ENCODE results near the gene IDUA. TPM values are rescaled to one million over a fixed set of nuclear protein-coding genes. Genes with fewer than 3 reads are reported as not detected.

IDUA gene
- total and polyA plus RNA-seq, 2 donors (not counting 1 experiment from before 2014, with no cell fraction given), result 57.0 to 67.4 TPM

DNA sequence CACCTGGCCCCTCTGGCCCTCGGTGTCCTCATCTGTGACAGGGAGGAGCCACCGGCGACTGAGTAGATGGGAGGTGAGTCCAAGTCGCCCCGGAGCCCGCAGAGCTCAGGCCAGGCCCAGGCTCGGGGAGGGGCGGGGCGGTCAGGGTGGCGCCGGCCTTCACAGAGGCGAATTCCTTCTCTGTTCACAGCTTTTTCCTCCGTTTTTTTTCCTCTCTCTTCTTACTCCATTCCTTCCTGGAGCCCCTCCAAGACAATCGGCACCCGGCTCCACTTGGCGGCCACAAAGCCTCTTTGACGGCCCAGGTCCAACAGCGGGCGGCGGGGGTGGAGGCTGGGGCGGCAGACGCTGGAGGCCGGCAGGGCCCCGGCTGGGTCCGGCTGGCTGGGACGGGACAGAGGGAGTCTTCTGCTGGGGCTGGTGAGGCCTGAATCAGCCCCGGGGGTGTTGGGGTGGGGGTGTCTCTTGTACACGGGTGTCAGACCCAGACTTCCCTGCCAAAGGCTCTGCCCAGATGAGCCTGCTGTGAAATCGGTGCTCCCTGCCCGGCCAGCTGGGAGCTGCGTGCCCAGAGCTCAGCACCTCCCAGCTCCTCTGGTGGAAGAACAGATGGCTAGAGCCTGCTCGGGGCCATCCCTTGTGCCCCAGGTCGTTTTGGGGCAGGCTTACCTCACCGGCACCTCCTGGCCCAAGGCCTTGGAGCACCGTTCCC is 47.2 kb downstream of the IDUA start:
- Histone ChIP-seq H2AFZ (ENCODE audit: insufficient read depth, low read depth, low read length, poor library complexity, severe bottlenecking) (no peak overlapping the region), H3K9me3 (ENCODE audit: control extremely low read depth in 1 of 3, control insufficient read depth in 2 of 3, insufficient read depth in 1 of 3, low read length in 2 of 3) (peaks cover 0 to 6% (median 0%) of the 10 kb centered on the region in 3 donors), H3K4me3 (ENCODE audit: control extremely low read depth in 1 of 5, extremely low read depth in 1 of 5, insufficient read depth in 1 of 5, low read depth in 2 of 5, low read length in 4 of 5) (no peak overlapping the region), H3K79me2 (ENCODE audit: control insufficient read depth, insufficient read depth, low read length) (no peaks in the 10 kb centered on the region), H3K36me3 (replicated peaks in 1 of 2; ENCODE audit: control extremely low read depth in 1 of 2, control insufficient read depth in 1 of 2, extremely low read depth in 1 of 2, insufficient read depth in 2 of 2, low read length in 1 of 2) (no peaks in the 10 kb centered on the region), H3K27ac (ENCODE audit: low read length in 2 of 2) (no peak overlapping the region), H3K9ac (ENCODE audit: low read length) (no peak overlapping the region), H3K4me2 (replicated peaks; ENCODE audit: low read depth, low read length, poor library complexity, severe bottlenecking) (no peak overlapping the region), H3K27me3 (replicated peaks in 1 of 4; ENCODE audit: control extremely low read depth in 1 of 4, control insufficient read depth in 3 of 4, insufficient read depth in 4 of 4, low read length in 3 of 4) (peaks cover 0 to 29% (median 0%) of the 10 kb centered on the region in 4 experiments), H3K4me1 (ENCODE audit: control insufficient read depth in 2 of 2, insufficient read depth in 2 of 2, low read length in 2 of 2) (no peaks in the 10 kb centered on the region), H4K20me1 (ENCODE audit: control insufficient read depth, insufficient read depth, low read length, poor library complexity, severe bottlenecking) (no peaks in the 10 kb centered on the region)
- H3K27me3 Mint-ChIP-seq, result no peaks in the 10 kb centered on the region
- POLR2A ChIA-PET, result no interaction called here
- 78% methylated on average over 35 of the region's 35 CpGs for WGBS (ENCODE audit: insufficient coverage)
- H3K4me1 Mint-ChIP-seq, result no peaks in the 10 kb centered on the region
- intact Hi-C loops (cut with micrococcal nuclease), result no loop called here
- no peaks in the 10 kb centered on the region for H3K9me3 Mint-ChIP-seq (ENCODE audit: insufficient read depth)
- CTCF ChIA-PET, result no interaction called here
- no peak overlapping the region for H3K27ac Mint-ChIP-seq
- H3K4me3 Mint-ChIP-seq, result no peak overlapping the region
- DNase-seq (no peak), ATAC-seq (ENCODE audit: low read depth) (no peak)
- TF ChIP-seq CTCF (IDR thresholded peaks at IDR 0.05) (no peak), EZH2 (IDR thresholded peaks at IDR 0.05; ENCODE audit: borderline replicate concordance, insufficient read depth, low read depth, low read length, poor library complexity, severe bottlenecking) (no peak)

DNA sequence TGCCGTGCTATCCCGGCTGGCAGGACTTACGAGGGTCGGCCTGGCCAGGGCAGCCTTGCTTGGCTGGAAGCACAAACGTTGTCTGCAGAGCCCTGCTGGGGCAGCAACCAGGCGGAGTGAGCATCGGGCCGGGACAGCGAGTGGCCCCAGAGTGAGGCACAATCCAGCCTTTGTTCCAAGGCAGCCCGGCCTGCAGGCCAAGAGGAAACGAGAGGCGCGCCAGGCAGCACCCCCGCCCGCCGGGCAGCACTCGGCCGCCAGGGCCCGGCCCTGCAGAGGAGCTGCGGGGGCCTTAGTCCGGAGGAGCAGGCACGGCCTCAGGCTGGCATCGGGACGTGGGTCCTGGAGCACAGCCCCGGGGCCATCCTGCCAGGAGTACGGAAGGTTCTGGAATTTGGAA is 48.7 kb downstream of the IDUA start:
- Histone ChIP-seq H4K20me1 (ENCODE audit: control insufficient read depth, insufficient read depth, low read length, poor library complexity, severe bottlenecking) (no peaks in the 10 kb centered on the region), H3K36me3 (replicated peaks in 1 of 2; ENCODE audit: control extremely low read depth in 1 of 2, control insufficient read depth in 1 of 2, extremely low read depth in 1 of 2, insufficient read depth in 2 of 2, low read length in 1 of 2) (no peaks in the 10 kb centered on the region), H2AFZ (ENCODE audit: insufficient read depth, low read depth, low read length, poor library complexity, severe bottlenecking) (no peak overlapping the region), H3K4me3 (ENCODE audit: control extremely low read depth in 1 of 5, extremely low read depth in 1 of 5, insufficient read depth in 1 of 5, low read depth in 2 of 5, low read length in 4 of 5) (no peak overlapping the region), H3K9ac (ENCODE audit: low read length) (no peak overlapping the region), H3K4me2 (replicated peaks; ENCODE audit: low read depth, low read length, poor library complexity, severe bottlenecking) (no peak overlapping the region), H3K27ac (ENCODE audit: low read length in 2 of 2) (no peak overlapping the region), H3K27me3 (replicated peaks in 1 of 4; ENCODE audit: control extremely low read depth in 1 of 4, control insufficient read depth in 3 of 4, insufficient read depth in 4 of 4, low read length in 3 of 4) (peaks cover 0 to 19% (median 0%) of the 10 kb centered on the region in 4 experiments), H3K4me1 (ENCODE audit: control insufficient read depth in 2 of 2, insufficient read depth in 2 of 2, low read length in 2 of 2) (no peaks in the 10 kb centered on the region), H3K9me3 (ENCODE audit: control extremely low read depth in 1 of 3, control insufficient read depth in 2 of 3, insufficient read depth in 1 of 3, low read length in 2 of 3) (peaks cover 0 to 3% (median 0%) of the 10 kb centered on the region in 3 donors), H3K79me2 (ENCODE audit: control insufficient read depth, insufficient read depth, low read length) (no peaks in the 10 kb centered on the region)
- intact Hi-C loops (cut with micrococcal nuclease), result no loop called here
- Mint-ChIP-seq H3K27me3 (no peaks in the 10 kb centered on the region), H3K27ac (no peak overlapping the region), H3K4me1 (no peaks in the 10 kb centered on the region), H3K9me3 (ENCODE audit: insufficient read depth) (no peaks in the 10 kb centered on the region), H3K4me3 (no peak overlapping the region)
- CTCF ChIA-PET, result no interaction called here
- ATAC-seq (ENCODE audit: low read depth) (no peak), DNase-seq (no peak)
- TF ChIP-seq CTCF (IDR thresholded peaks at IDR 0.05), result no peak
- TF ChIP-seq EZH2 (IDR thresholded peaks at IDR 0.05; ENCODE audit: borderline replicate concordance, insufficient read depth, low read depth, low read length, poor library complexity, severe bottlenecking), result no peak
- POLR2A ChIA-PET, result no interaction called here
- 89% methylated on average over 26 of the region's 26 CpGs for WGBS (ENCODE audit: insufficient coverage)

Measured in B cell (primary cell).